HCT116 (cell line): ENCODE data around the gene PRDM7.

Experiments used
- EZH2 ChIP-seq: fragments of 200-600 bp; sonication (generic); IDR thresholded peaks from 2 replicates; pipeline ENCODE4 v1.6.1; 2017; ENCODE audit warnings: antibody characterized with exemption, mixed run types
- EZH2phosphoT487 ChIP-seq: fragments of 200-600 bp; IDR thresholded peaks from 2 replicates; pipeline ENCODE4 v1.6.1; 2018; ENCODE audit warnings: antibody characterized with exemption, borderline replicate concordance
- FOSL1 ChIP-seq: IDR thresholded peaks from 2 replicates; pipeline ENCODE4 v1.6.1; 2012; ENCODE audit warnings: low read depth
- JUND ChIP-seq: IDR thresholded peaks from 2 replicates; pipeline ENCODE4 v1.6.1; 2012
- POLR2A ChIP-seq: IDR thresholded peaks from 2 replicates; pipeline ENCODE4 v1.7.0; 2011; ENCODE audit warnings: borderline replicate concordance; ENCODE audit not compliant: insufficient read depth, insufficient read length; ENCODE audit errors: extremely low read depth
- POLR2AphosphoS5 ChIP-seq: IDR thresholded peaks from 2 replicates; pipeline ENCODE4 v1.6.1; 2011; ENCODE audit warnings: mild to moderate bottlenecking, low read depth, low read length, moderate library complexity
- RAD21 ChIP-seq: IDR thresholded peaks from 2 replicates; pipeline ENCODE4 v1.6.1; 2012; ENCODE audit warnings: low read depth, mild to moderate bottlenecking
- TCF7L2 ChIP-seq: IDR thresholded peaks from 2 replicates; pipeline ENCODE4 v1.7.0; 2011; ENCODE audit warnings: borderline replicate concordance, inconsistent platforms; ENCODE audit not compliant: insufficient read depth, insufficient read length; ENCODE audit errors: extremely low read depth
- YY1 ChIP-seq: IDR thresholded peaks from 2 replicates; pipeline ENCODE4 v1.6.1; 2011; ENCODE audit warnings: low read length, low read depth, moderate library complexity, mild to moderate bottlenecking; ENCODE audit not compliant: insufficient replicate concordance; ENCODE audit errors: extremely low read depth
- ZFX ChIP-seq: fragments of 450-650 bp; IDR thresholded peaks from 2 replicates; pipeline ENCODE4 v1.6.1; 2017
- ZNF274 ChIP-seq: fragments of 200-500 bp; sonication (Bioruptor generic); IDR thresholded peaks from 2 replicates; pipeline ENCODE4 v1.6.1; 2014; ENCODE audit warnings: mild to moderate bottlenecking, low read depth, low read length, inconsistent platforms
- TF ChIP-seq, protein P1 (sequence below), 3 experiments: fragments of 200-600 bp in 1 of 3; sonication (generic) in 1 of 3; IDR thresholded peaks in 2 of 3; conservative IDR thresholded peaks in 1 of 3; 2 replicates each; pipeline ENCODE4 v1.5.1; 2012 to 2017; ENCODE audit warnings: low read depth in 2 of 3, low read length in 2 of 3, antibody characterized with exemption in 1 of 3, borderline replicate concordance in 1 of 3, control low read depth in 1 of 3, mild to moderate bottlenecking in 1 of 3, mixed read lengths in 1 of 3, mixed run types in 1 of 3, moderate library complexity in 1 of 3; ENCODE audit not compliant: insufficient read depth in 1 of 3
- TF ChIP-seq, protein P2 (sequence below): IDR thresholded peaks from 2 replicates; pipeline ENCODE4 v1.6.1; 2012
- TF ChIP-seq, protein P3 (sequence below): IDR thresholded peaks from 2 replicates; pipeline ENCODE4 v1.6.1; 2012

DNA sequence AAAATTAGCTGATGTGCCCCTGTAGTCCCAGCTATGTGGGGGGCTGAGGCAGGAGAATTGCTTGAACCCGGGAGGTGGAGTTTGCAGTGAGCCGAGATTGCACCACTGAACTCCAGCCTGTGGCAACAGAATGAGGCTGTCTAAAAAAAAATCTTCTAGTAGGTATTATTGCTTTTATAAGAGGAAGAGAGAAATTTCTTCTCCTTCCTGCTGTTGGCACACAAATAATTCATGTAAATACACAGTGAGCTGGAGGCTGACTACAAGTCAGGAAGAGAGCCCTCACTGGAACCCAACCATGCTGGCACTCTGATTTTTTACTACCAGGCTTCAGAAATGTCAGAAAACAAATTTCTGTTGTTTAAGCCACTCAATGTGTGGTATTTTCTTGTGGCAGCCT lies 6.7 kb downstream of the PRDM7 start:
- TF ChIP-seq, protein P1, sequence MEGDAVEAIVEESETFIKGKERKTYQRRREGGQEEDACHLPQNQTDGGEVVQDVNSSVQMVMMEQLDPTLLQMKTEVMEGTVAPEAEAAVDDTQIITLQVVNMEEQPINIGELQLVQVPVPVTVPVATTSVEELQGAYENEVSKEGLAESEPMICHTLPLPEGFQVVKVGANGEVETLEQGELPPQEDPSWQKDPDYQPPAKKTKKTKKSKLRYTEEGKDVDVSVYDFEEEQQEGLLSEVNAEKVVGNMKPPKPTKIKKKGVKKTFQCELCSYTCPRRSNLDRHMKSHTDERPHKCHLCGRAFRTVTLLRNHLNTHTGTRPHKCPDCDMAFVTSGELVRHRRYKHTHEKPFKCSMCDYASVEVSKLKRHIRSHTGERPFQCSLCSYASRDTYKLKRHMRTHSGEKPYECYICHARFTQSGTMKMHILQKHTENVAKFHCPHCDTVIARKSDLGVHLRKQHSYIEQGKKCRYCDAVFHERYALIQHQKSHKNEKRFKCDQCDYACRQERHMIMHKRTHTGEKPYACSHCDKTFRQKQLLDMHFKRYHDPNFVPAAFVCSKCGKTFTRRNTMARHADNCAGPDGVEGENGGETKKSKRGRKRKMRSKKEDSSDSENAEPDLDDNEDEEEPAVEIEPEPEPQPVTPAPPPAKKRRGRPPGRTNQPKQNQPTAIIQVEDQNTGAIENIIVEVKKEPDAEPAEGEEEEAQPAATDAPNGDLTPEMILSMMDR (IDR thresholded peaks at IDR 0.05 in 2 of 3, conservative IDR thresholded peaks at IDR 0.05 in 1 of 3; ENCODE audit: borderline replicate concordance in 1 of 3, insufficient read depth in 1 of 3, low read depth in 2 of 3, low read length in 2 of 3): no peak
- TF ChIP-seq JUND (no peak), POLR2A (no peak), TCF7L2 (no peak), RAD21 (no peak), EZH2 (no peak), YY1 (no peak), EZH2phosphoT487 (no peak), ZFX (no peak), ZNF274 (no peak), FOSL1 (no peak), POLR2AphosphoS5 (no peak)
- TF ChIP-seq, protein P2, sequence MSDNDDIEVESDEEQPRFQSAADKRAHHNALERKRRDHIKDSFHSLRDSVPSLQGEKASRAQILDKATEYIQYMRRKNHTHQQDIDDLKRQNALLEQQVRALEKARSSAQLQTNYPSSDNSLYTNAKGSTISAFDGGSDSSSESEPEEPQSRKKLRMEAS: no peak
- TF ChIP-seq, protein P3, sequence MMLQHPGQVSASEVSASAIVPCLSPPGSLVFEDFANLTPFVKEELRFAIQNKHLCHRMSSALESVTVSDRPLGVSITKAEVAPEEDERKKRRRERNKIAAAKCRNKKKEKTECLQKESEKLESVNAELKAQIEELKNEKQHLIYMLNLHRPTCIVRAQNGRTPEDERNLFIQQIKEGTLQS: no peak
